Ishikawa (cell line): ENCODE results near the gene HELZ2.

ENCODE experiments used
- CEBPB ChIP-seq: IDR thresholded peaks from 2 replicates; pipeline ENCODE4 v1.6.1; 2012
- CREB1 ChIP-seq: IDR thresholded peaks from 2 replicates; pipeline ENCODE4 v1.6.1; 2012; ENCODE audit warnings: low read depth
- EGR1 ChIP-seq: IDR thresholded peaks from 2 replicates; pipeline ENCODE4 v1.6.1; 2012
- EP300 ChIP-seq: IDR thresholded peaks from 2 replicates; pipeline ENCODE4 v1.6.1; 2012; ENCODE audit warnings: borderline replicate concordance
- FOXM1 ChIP-seq: IDR thresholded peaks from 2 replicates; pipeline ENCODE4 v1.6.1; 2012; ENCODE audit warnings: low read depth, borderline replicate concordance
- MAX ChIP-seq: IDR thresholded peaks from 2 replicates; pipeline ENCODE4 v1.6.1; 2012
- NFIC ChIP-seq: IDR thresholded peaks from 2 replicates; pipeline ENCODE4 v1.6.1; 2012
- RAD21 ChIP-seq: IDR thresholded peaks from 2 replicates; pipeline ENCODE4 v1.6.1; 2012; ENCODE audit warnings: low read depth
- REST ChIP-seq: IDR thresholded peaks from 2 replicates; pipeline ENCODE4 v1.6.1; 2012; ENCODE audit warnings: low read depth, mild to moderate bottlenecking
- TAF1 ChIP-seq: IDR thresholded peaks from 2 replicates; pipeline ENCODE4 v1.6.1; 2012; ENCODE audit warnings: low read depth, mild to moderate bottlenecking
- TCF12 ChIP-seq: IDR thresholded peaks from 2 replicates; pipeline ENCODE4 v1.6.1; 2012; ENCODE audit warnings: low read depth
- TEAD4 ChIP-seq: IDR thresholded peaks from 2 replicates; pipeline ENCODE4 v1.6.1; 2012
- USF1 ChIP-seq: IDR thresholded peaks from 2 replicates; pipeline ENCODE4 v1.6.1; 2012
- YY1 ChIP-seq: IDR thresholded peaks from 2 replicates; pipeline ENCODE4 v1.6.1; 2012; ENCODE audit warnings: low read depth
- ZBTB7A ChIP-seq: IDR thresholded peaks from 2 replicates; pipeline ENCODE4 v1.6.1; 2012; ENCODE audit warnings: low read depth

HELZ2 gene

GRCh38 chr20:63537525-63538203, 36.4 kb downstream of the HELZ2 start:
- TF ChIP-seq TEAD4, result no peak
- TF ChIP-seq NFIC, result peak; percentile 43
- TF ChIP-seq RAD21, result peak; percentile 95
- TF ChIP-seq EGR1, result peak; percentile 58
- peak; percentile 40; the same call in 1 of the 2 replicates for TF ChIP-seq TAF1
- TF ChIP-seq YY1, result no peak
- TF ChIP-seq CEBPB, result no peak
- peak; percentile 81 for TF ChIP-seq ZBTB7A
- no peak for TF ChIP-seq CREB1
- 0 out of 2 replicates have a peak, but pooled peaks have one; percentile 15 for TF ChIP-seq USF1
- TF ChIP-seq TCF12, result peak; percentile 74
- TF ChIP-seq MAX, result peak; percentile 74
- TF ChIP-seq FOXM1, result 0 out of 2 replicates have a peak, but pooled peaks have one; percentile 1
- 0 out of 2 replicates have a peak, but pooled peaks have one; percentile 7 for TF ChIP-seq REST
- TF ChIP-seq EP300, result peak; percentile 53; the same call in 1 of the 2 replicates

- TF ChIP-seq CREB1 (no peak), MAX (peak; percentile 20; the same call in 1 of the 2 replicates), EP300 (no peak; the same call in 1 of the 2 replicates), CEBPB (no peak), YY1 (peak; percentile 14; the same call in 1 of the 2 replicates), USF1 (no peak), REST (no peak)
These were observed 37.0 kb downstream of the HELZ2 start, which contains the start of gene PTK6 for GRCh38 chr20:63536997-63537524. Gene PTK6, minus strand, starts transcription at chr20:63537376. Its CDS starts 62 bp downstream, at chr20:63537314.

GRCh38 chr20:63536241-63536977, 37.6 kb downstream of the HELZ2 start:
- TF ChIP-seq USF1 (peak; percentile 20; the same call in 1 of the 2 replicates), CREB1 (no peak), FOXM1 (peak; percentile 48; the same call in 1 of the 2 replicates), TAF1 (no peak), RAD21 (no peak; the same call in 1 of the 2 replicates), CEBPB (no peak), EGR1 (no peak), MAX (peak; percentile 19), TEAD4 (no peak), EP300 (peak; percentile 79), REST (no peak), NFIC (peak; percentile 59), YY1 (no peak), ZBTB7A (peak; percentile 89), TCF12 (peak; percentile 92)
